Ishikawa (cell line): Measurements from ENCODE around the gene NRXN3.

Source experiments
- CEBPB ChIP-seq: IDR thresholded peaks from 2 replicates; pipeline ENCODE4 v1.6.1; 2012
- CREB1 ChIP-seq: IDR thresholded peaks from 2 replicates; pipeline ENCODE4 v1.6.1; 2012; ENCODE audit warnings: low read depth
- EGR1 ChIP-seq: IDR thresholded peaks from 2 replicates; pipeline ENCODE4 v1.6.1; 2012
- EP300 ChIP-seq: IDR thresholded peaks from 2 replicates; pipeline ENCODE4 v1.6.1; 2012; ENCODE audit warnings: borderline replicate concordance
- FOXM1 ChIP-seq: IDR thresholded peaks from 2 replicates; pipeline ENCODE4 v1.6.1; 2012; ENCODE audit warnings: low read depth, borderline replicate concordance
- NFIC ChIP-seq: IDR thresholded peaks from 2 replicates; pipeline ENCODE4 v1.6.1; 2012
- RAD21 ChIP-seq: IDR thresholded peaks from 2 replicates; pipeline ENCODE4 v1.6.1; 2012; ENCODE audit warnings: low read depth
- TAF1 ChIP-seq: IDR thresholded peaks from 2 replicates; pipeline ENCODE4 v1.6.1; 2012; ENCODE audit warnings: low read depth, mild to moderate bottlenecking
- TCF12 ChIP-seq: IDR thresholded peaks from 2 replicates; pipeline ENCODE4 v1.6.1; 2012; ENCODE audit warnings: low read depth
- YY1 ChIP-seq: IDR thresholded peaks from 2 replicates; pipeline ENCODE4 v1.6.1; 2012; ENCODE audit warnings: low read depth
- TF ChIP-seq, protein P1 (sequence below): IDR thresholded peaks from 2 replicates; pipeline ENCODE4 v1.6.1; 2012
- TF ChIP-seq, protein P2 (sequence below): IDR thresholded peaks from 2 replicates; pipeline ENCODE4 v1.6.1; 2012; ENCODE audit warnings: low read depth, mild to moderate bottlenecking
- TF ChIP-seq, protein P3 (sequence below): IDR thresholded peaks from 2 replicates; pipeline ENCODE4 v1.6.1; 2012

DNA sequence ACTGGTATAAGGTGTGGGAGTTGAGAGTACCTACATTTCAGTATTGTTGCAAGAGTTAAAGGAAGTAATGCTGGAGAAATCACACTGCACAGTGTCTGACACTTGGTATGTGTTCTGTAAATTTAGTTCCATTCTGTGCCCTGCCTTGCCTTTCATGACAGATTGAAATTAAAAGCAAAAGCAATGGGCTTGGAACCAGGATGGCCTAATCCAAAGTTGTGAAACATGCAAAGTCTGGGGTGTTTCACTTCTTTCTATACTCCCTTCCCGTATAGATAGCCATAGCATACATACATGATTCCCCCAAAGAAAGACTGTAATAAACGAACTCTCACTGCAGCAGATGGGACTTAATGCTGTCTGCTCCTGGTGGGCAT, 281.1 kb downstream of the NRXN3 start:
- TF ChIP-seq, protein P1, sequence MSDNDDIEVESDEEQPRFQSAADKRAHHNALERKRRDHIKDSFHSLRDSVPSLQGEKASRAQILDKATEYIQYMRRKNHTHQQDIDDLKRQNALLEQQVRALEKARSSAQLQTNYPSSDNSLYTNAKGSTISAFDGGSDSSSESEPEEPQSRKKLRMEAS, result no peak
- TF ChIP-seq CREB1, result no peak
- TF ChIP-seq CEBPB, result no peak
- TF ChIP-seq, protein P2, sequence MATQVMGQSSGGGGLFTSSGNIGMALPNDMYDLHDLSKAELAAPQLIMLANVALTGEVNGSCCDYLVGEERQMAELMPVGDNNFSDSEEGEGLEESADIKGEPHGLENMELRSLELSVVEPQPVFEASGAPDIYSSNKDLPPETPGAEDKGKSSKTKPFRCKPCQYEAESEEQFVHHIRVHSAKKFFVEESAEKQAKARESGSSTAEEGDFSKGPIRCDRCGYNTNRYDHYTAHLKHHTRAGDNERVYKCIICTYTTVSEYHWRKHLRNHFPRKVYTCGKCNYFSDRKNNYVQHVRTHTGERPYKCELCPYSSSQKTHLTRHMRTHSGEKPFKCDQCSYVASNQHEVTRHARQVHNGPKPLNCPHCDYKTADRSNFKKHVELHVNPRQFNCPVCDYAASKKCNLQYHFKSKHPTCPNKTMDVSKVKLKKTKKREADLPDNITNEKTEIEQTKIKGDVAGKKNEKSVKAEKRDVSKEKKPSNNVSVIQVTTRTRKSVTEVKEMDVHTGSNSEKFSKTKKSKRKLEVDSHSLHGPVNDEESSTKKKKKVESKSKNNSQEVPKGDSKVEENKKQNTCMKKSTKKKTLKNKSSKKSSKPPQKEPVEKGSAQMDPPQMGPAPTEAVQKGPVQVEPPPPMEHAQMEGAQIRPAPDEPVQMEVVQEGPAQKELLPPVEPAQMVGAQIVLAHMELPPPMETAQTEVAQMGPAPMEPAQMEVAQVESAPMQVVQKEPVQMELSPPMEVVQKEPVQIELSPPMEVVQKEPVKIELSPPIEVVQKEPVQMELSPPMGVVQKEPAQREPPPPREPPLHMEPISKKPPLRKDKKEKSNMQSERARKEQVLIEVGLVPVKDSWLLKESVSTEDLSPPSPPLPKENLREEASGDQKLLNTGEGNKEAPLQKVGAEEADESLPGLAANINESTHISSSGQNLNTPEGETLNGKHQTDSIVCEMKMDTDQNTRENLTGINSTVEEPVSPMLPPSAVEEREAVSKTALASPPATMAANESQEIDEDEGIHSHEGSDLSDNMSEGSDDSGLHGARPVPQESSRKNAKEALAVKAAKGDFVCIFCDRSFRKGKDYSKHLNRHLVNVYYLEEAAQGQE, result no peak
- no peak for TF ChIP-seq TAF1
- TF ChIP-seq, protein P3, sequence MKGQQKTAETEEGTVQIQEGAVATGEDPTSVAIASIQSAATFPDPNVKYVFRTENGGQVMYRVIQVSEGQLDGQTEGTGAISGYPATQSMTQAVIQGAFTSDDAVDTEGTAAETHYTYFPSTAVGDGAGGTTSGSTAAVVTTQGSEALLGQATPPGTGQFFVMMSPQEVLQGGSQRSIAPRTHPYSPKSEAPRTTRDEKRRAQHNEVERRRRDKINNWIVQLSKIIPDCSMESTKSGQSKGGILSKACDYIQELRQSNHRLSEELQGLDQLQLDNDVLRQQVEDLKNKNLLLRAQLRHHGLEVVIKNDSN, result no peak
- TF ChIP-seq YY1, result no peak
- TF ChIP-seq FOXM1, result no peak
- TF ChIP-seq EGR1, result no peak
- no peak for TF ChIP-seq NFIC
- no peak for TF ChIP-seq RAD21
- no peak for TF ChIP-seq TCF12
- TF ChIP-seq EP300, result no peak
